Brain microvascular endothelial cell (primary cell): ENCODE results near the gene C17orf100.

Experiments
- DNase-seq: peaks from one replicate; pipeline ENCODE4 v3.0.0-alpha.2; 2020
- H3K27ac ChIP-seq: fragments of 250-450 bp; sonication (Bioruptor Pico); 2 replicates; pipeline ENCODE4 v1.5.1; 2020; ENCODE audit warnings: mild to moderate bottlenecking, moderate library complexity
- H3K27me3 ChIP-seq: fragments of 250-450 bp; sonication (Bioruptor Pico); replicated peaks from 2 replicates; pipeline ENCODE4 v1.5.1; 2020; ENCODE audit warnings: mild to moderate bottlenecking
- H3K36me3 ChIP-seq: fragments of 250-450 bp; sonication (Bioruptor Pico); replicated peaks from 2 replicates; pipeline ENCODE4 v1.5.1; 2020; ENCODE audit warnings: mild to moderate bottlenecking
- H3K4me3 ChIP-seq: 2 replicates; pipeline ENCODE4 v1.5.1; 2011; ENCODE audit warnings: low read depth, mild to moderate bottlenecking, control low read depth, low read length, moderate library complexity
- CTCF ChIP-seq: IDR thresholded peaks from 2 replicates; pipeline ENCODE4 v1.5.1; 2011; ENCODE audit warnings: low read depth, mild to moderate bottlenecking, moderate library complexity, low read length, control low read depth, inconsistent platforms; ENCODE audit errors: missing control alignments
- in situ Hi-C: cut with HindIII; loops from 2 replicates; pipeline ENCODE4 v1.10.0; 2017; ENCODE audit warnings: low sequenced_read_pairs, low pct_ligation_motif_present

C17orf100 gene

GRCh38 chr17:6695051-6695450 is 43.5 kb downstream of the C17orf100 start:
- in situ Hi-C loops, result no loop called here
- no peak for DNase-seq
- no peak for TF ChIP-seq CTCF
- Histone ChIP-seq H3K27me3 (no peaks in the 10 kb centered on the region), H3K4me3 (no peak overlapping the region), H3K36me3 (no peaks in the 10 kb centered on the region), H3K27ac (no peak overlapping the region)

- no peaks in the 10 kb centered on the region for H3K36me3 ChIP-seq
- no peak for DNase-seq
- in situ Hi-C loops, result no loop called here
- no peaks in the 10 kb centered on the region for H3K27me3 ChIP-seq
- no peak overlapping the region for H3K4me3 ChIP-seq
- no peak for TF ChIP-seq CTCF
- H3K27ac ChIP-seq, result no peak overlapping the region
These were observed 44.0 kb downstream of the C17orf100 start for GRCh38 chr17:6695565-6695964.

- TF ChIP-seq CTCF, result no peak
- Histone ChIP-seq H3K27me3 (no peaks in the 10 kb centered on the region), H3K27ac (no peak overlapping the region), H3K4me3 (no peak overlapping the region), H3K36me3 (no peaks in the 10 kb centered on the region)
- in situ Hi-C loops, result no loop called here
- no peak for DNase-seq
These were observed 45.3 kb downstream of the C17orf100 start for GRCh38 chr17:6696906-6697305.

- in situ Hi-C loops, result no loop called here
- DNase-seq, result no peak
These were observed 46.4 kb downstream of the C17orf100 start for GRCh38 chr17:6698004-6698403.

GRCh38 chr17:6699997-6700947 is 48.7 kb downstream of the C17orf100 start:
- DNase-seq, result no peak
- Histone ChIP-seq H3K4me3 (no peak overlapping the region), H3K27ac (no peak overlapping the region), H3K36me3 (no peaks in the 10 kb centered on the region), H3K27me3 (no peaks in the 10 kb centered on the region)
- in situ Hi-C loops, result no loop called here
- TF ChIP-seq CTCF, result no peak

More at GRCh38 chr17:6698004-6698403, 46.4 kb downstream of the C17orf100 start:
- H3K27me3 ChIP-seq, result no peaks in the 10 kb centered on the region
- no peak overlapping the region for H3K4me3 ChIP-seq
- no peak for TF ChIP-seq CTCF
- H3K27ac ChIP-seq, result no peak overlapping the region
- H3K36me3 ChIP-seq, result no peaks in the 10 kb centered on the region
